Neutrophil (primary cell): Measurements from ENCODE around the gene BSG.

Experiments
- H3K27ac ChIP-seq: fragments of 200-600 bp; sonication (generic); 2 replicates; pipeline ENCODE4 v1.5.1; 2016; ENCODE audit warnings: mild to moderate bottlenecking, moderate library complexity
- H3K27me3 ChIP-seq: fragments of 200-600 bp; sonication (generic); 2 replicates; pipeline ENCODE4 v1.6.0; 2016; ENCODE audit warnings: mild to moderate bottlenecking
- H3K36me3 ChIP-seq: fragments of 200-600 bp; sonication (generic); 2 replicates; pipeline ENCODE4 v1.5.1; 2017
- H3K4me1 ChIP-seq, 2 experiments: fragments of 200-600 bp in 1 of 2; sonication (generic) in 1 of 2; 1 replicate in 1 of 2; 2 replicates in 1 of 2; pipeline versions ENCODE4 v1.5.1 to v1.6.1; 2013 to 2016; ENCODE audit warnings: low read depth in 1 of 2, low read length in 1 of 2, mild to moderate bottlenecking in 1 of 2, moderate library complexity in 1 of 2; ENCODE audit not compliant: control insufficient read depth in 1 of 2, insufficient read depth in 1 of 2
- H3K4me3 ChIP-seq, 2 experiments: fragments of 200-600 bp in 1 of 2; sonication (generic) in 1 of 2; 1 replicate in 1 of 2; 2 replicates in 1 of 2; pipeline ENCODE4 v1.5.1; 2013 to 2016; ENCODE audit warnings: low read depth in 1 of 2, low read length in 1 of 2, mild to moderate bottlenecking in 1 of 2, moderate library complexity in 1 of 2
- H3K9me3 ChIP-seq: fragments of 200-600 bp; sonication (generic); 2 replicates; pipeline ENCODE4 v1.5.1; 2016
- TF ChIP-seq, protein P1 (sequence below): fragments of 200-600 bp; sonication (generic); IDR thresholded peaks from 2 replicates; pipeline ENCODE4 v1.5.1; 2016; ENCODE audit warnings: antibody characterized with exemption

Gene BSG

GRCh38 chr19:533364-534058 lies 38.9 kb upstream of the BSG start:
- Histone ChIP-seq H3K27me3 (no peaks in the 10 kb centered on the region), H3K4me1 (peaks cover 25 to 27% of the 10 kb centered on the region in 2 experiments), H3K27ac (peak overlapping the region; percentile 85), H3K4me3 (peak overlapping the region; percentile 85 to 90), H3K9me3 (no peaks in the 10 kb centered on the region), H3K36me3 (peaks cover 35% of the 10 kb centered on the region)
- TF ChIP-seq, protein P1, sequence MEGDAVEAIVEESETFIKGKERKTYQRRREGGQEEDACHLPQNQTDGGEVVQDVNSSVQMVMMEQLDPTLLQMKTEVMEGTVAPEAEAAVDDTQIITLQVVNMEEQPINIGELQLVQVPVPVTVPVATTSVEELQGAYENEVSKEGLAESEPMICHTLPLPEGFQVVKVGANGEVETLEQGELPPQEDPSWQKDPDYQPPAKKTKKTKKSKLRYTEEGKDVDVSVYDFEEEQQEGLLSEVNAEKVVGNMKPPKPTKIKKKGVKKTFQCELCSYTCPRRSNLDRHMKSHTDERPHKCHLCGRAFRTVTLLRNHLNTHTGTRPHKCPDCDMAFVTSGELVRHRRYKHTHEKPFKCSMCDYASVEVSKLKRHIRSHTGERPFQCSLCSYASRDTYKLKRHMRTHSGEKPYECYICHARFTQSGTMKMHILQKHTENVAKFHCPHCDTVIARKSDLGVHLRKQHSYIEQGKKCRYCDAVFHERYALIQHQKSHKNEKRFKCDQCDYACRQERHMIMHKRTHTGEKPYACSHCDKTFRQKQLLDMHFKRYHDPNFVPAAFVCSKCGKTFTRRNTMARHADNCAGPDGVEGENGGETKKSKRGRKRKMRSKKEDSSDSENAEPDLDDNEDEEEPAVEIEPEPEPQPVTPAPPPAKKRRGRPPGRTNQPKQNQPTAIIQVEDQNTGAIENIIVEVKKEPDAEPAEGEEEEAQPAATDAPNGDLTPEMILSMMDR = no peak

- H3K4me1 ChIP-seq = peaks cover 24 to 27% of the 10 kb centered on the region in 2 experiments
- peaks cover 41% of the 10 kb centered on the region for H3K36me3 ChIP-seq
- H3K27me3 ChIP-seq = no peaks in the 10 kb centered on the region
- H3K27ac ChIP-seq = peak overlapping the region; percentile 85
- TF ChIP-seq, protein P1 = no peak
- H3K4me3 ChIP-seq = no peak overlapping the region
- no peaks in the 10 kb centered on the region for H3K9me3 ChIP-seq
Observed at GRCh38 chr19:534088-534487, 38.3 kb upstream of the BSG start.

- H3K36me3 ChIP-seq = peaks cover 48% of the 10 kb centered on the region
- H3K27ac ChIP-seq = peak overlapping the region; percentile 25
- TF ChIP-seq, protein P1 = no peak
- no peaks in the 10 kb centered on the region for H3K9me3 ChIP-seq
- peaks cover 24 to 27% of the 10 kb centered on the region in 2 experiments for H3K4me1 ChIP-seq
- no peak overlapping the region for H3K4me3 ChIP-seq
- no peaks in the 10 kb centered on the region for H3K27me3 ChIP-seq
Observed at GRCh38 chr19:535017-535835, 37.2 kb upstream of the BSG start.

- H3K27ac ChIP-seq = no peak overlapping the region
- H3K27me3 ChIP-seq = no peaks in the 10 kb centered on the region
- H3K4me3 ChIP-seq = no peak overlapping the region
Observed at GRCh38 chr19:536031-536880, 36.1 kb upstream of the BSG start.

More at GRCh38 chr19:536031-536880, 36.1 kb upstream of the BSG start:
- no peaks in the 10 kb centered on the region for H3K9me3 ChIP-seq
- TF ChIP-seq, protein P1 = no peak
- peaks cover 19 to 20% of the 10 kb centered on the region in 2 experiments for H3K4me1 ChIP-seq
- peaks cover 54% of the 10 kb centered on the region for H3K36me3 ChIP-seq
